Neural cell (in vitro differentiated cells): Measurements from ENCODE around the gene HNRNPUL1. TPM values are rescaled to one million over a fixed set of nuclear protein-coding genes. Genes with fewer than 3 reads are reported as not detected.

Source experiments
- H2AFZ ChIP-seq: fragments of 200-600, 300-800 bp; sonication (generic), shearing (Covaris generic); 2 replicates; pipeline ENCODE4 v1.6.0; 2014; ENCODE audit warnings: low read depth, mild to moderate bottlenecking, antibody characterized with exemption, low read length, moderate library complexity
- H3F3A ChIP-seq: fragments of 200-600 bp; shearing (Covaris generic); 2 replicates; pipeline ENCODE4 v1.6.1; 2016; ENCODE audit warnings: mild to moderate bottlenecking, moderate library complexity, mixed read lengths, antibody characterized with exemption, low read length; ENCODE audit not compliant: insufficient read depth, poor library complexity, severe bottlenecking
- H3K27ac ChIP-seq: fragments of 200-600, 300-800 bp; sonication (generic), shearing (Covaris generic); 2 replicates; pipeline ENCODE4 v1.5.1; 2014; ENCODE audit warnings: mild to moderate bottlenecking, low read length, moderate library complexity
- H3K27me3 ChIP-seq: fragments of 300-800, 200-600 bp; sonication (generic), shearing (Covaris generic); 2 replicates; pipeline ENCODE4 v1.6.0; 2014; ENCODE audit warnings: mild to moderate bottlenecking, low read depth, low read length, moderate library complexity; ENCODE audit not compliant: insufficient read depth
- H3K36me3 ChIP-seq: fragments of 300-800, 200-600 bp; sonication (generic), shearing (Covaris generic); 2 replicates; pipeline ENCODE4 v1.5.1; 2014; ENCODE audit warnings: mild to moderate bottlenecking, antibody characterized with exemption, low read length, moderate library complexity; ENCODE audit not compliant: insufficient read depth
- H3K4me2 ChIP-seq: fragments of 300-800, 200-600 bp; sonication (generic), shearing (Covaris generic); 2 replicates; pipeline ENCODE4 v1.6.0; 2014; ENCODE audit warnings: mild to moderate bottlenecking, low read length
- H3K4me3 ChIP-seq: fragments of 300-800, 200-600 bp; sonication (generic), shearing (Covaris generic); 2 replicates; pipeline ENCODE4 v1.5.1; 2014; ENCODE audit warnings: mild to moderate bottlenecking, low read length, moderate library complexity
- H3K79me2 ChIP-seq: fragments of 200-600 bp; shearing (Covaris generic); replicated peaks from 2 replicates; pipeline ENCODE4 v1.6.0; 2014; ENCODE audit warnings: mild to moderate bottlenecking, low read length, moderate library complexity; ENCODE audit not compliant: insufficient read depth
- H3K9ac ChIP-seq: fragments of 300-800, 200-600 bp; sonication (generic), shearing (Covaris generic); 2 replicates; pipeline ENCODE4 v1.6.1; 2016; ENCODE audit warnings: mild to moderate bottlenecking, low read length, mixed read lengths
- H3K9me2 ChIP-seq: fragments of 200-600 bp; shearing (Covaris generic); 2 replicates; pipeline ENCODE4 v1.6.1; 2016; ENCODE audit warnings: mild to moderate bottlenecking, low read length, mixed read lengths; ENCODE audit not compliant: insufficient read depth
- H3K9me3 ChIP-seq: fragments of 200-600, 300-800 bp; sonication (generic), shearing (Covaris generic); 2 replicates; pipeline ENCODE4 v1.6.1; 2016; ENCODE audit warnings: mild to moderate bottlenecking, mixed run types, low read length, moderate library complexity, mixed read lengths
- H4K20me1 ChIP-seq: fragments of 200-600 bp; shearing (Covaris generic); 2 replicates; pipeline ENCODE4 v1.6.1; 2016; ENCODE audit warnings: mild to moderate bottlenecking, mixed run types; ENCODE audit not compliant: insufficient read depth
- EP300 ChIP-seq: fragments of 450-650 bp; conservative IDR thresholded peaks from 2 replicates; pipeline ENCODE4 v1.6.1; 2014; ENCODE audit warnings: antibody characterized with exemption, mild to moderate bottlenecking, moderate library complexity; ENCODE audit not compliant: poor library complexity, severe bottlenecking
- EZH2 ChIP-seq: fragments of 200-600, 300-800 bp; shearing (Covaris generic), sonication (generic); IDR thresholded peaks from 2 replicates; pipeline ENCODE4 v1.6.1; 2014; ENCODE audit warnings: antibody characterized with exemption, low read length, borderline replicate concordance, mild to moderate bottlenecking; ENCODE audit not compliant: insufficient read depth, poor library complexity, severe bottlenecking
- MXI1 ChIP-seq: fragments of 450-650 bp; conservative IDR thresholded peaks from 2 replicates; pipeline ENCODE4 v1.6.1; 2014; ENCODE audit warnings: antibody characterized with exemption, mild to moderate bottlenecking; ENCODE audit not compliant: poor library complexity, severe bottlenecking
- POLR2AphosphoS5 ChIP-seq: IDR thresholded peaks from 2 replicates; pipeline ENCODE4 v1.6.1; 2012
- RAD21 ChIP-seq: fragments of 450-650 bp; conservative IDR thresholded peaks from 2 replicates; pipeline ENCODE4 v1.6.1; 2014; ENCODE audit warnings: antibody characterized with exemption, mild to moderate bottlenecking, moderate library complexity
- SMC3 ChIP-seq: fragments of 450-650 bp; conservative IDR thresholded peaks from 2 replicates; pipeline ENCODE4 v1.6.1; 2014; ENCODE audit warnings: antibody characterized with exemption, mild to moderate bottlenecking, moderate library complexity; ENCODE audit not compliant: poor library complexity
- TAF1 ChIP-seq: IDR thresholded peaks from 2 replicates; pipeline ENCODE4 v1.6.1; 2012; ENCODE audit warnings: low read depth
- polyA plus RNA-seq: library from polyadenylated mRNA; depleted of rRNA; stranded (reverse); fragments of >200 nt; gene quantifications from 2 replicates; pipeline ENCODE4 v1.2.3, GENCODE V29; 2014
- TF ChIP-seq, protein P1 (sequence below): fragments of 450-650 bp; IDR thresholded peaks from 2 replicates; pipeline ENCODE4 v1.5.1; 2014; ENCODE audit warnings: antibody characterized with exemption, mild to moderate bottlenecking, moderate library complexity; ENCODE audit not compliant: poor library complexity, severe bottlenecking
- TF ChIP-seq, protein P2 (sequence below): IDR thresholded peaks from 2 replicates; pipeline ENCODE4 v1.6.1; 2012; ENCODE audit warnings: borderline replicate concordance

The HNRNPUL1 gene
- polyA plus RNA-seq, 1 donor from 2014 or later, result 34.6 TPM

DNA sequence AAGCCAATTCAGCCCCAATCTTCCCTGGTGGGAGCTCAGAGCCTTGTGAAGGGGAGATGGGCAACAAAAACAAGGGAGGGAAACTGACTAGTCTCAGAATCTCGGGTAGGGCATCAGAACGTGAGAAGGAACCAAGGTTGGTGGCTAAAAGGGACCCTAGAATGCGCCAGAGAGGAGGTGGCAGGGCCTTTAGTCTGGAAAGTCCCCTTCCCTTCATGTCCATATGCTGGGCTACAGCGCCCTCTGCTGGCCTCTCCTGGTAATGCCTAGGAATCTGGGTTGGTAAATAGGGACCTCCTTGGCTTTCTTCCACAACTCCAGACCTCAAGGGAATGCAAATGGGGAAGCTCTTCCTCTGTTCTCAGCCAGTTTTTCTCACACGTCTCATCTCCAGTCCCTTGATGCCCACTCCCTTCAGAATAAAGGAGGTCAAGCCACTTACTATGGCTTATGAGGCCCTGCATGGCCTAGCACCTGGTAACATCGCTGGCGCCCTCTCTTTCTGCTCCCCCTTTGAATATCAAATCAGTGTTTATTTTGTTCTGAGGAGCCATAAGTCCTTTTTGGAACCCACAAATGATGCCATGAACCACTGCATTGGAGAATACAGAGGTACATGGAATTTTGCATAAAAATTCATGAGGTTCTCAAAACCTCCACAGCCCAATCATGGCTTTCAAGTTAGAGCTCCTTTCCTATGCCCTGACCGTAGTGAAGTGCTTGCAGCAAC, 44.4 kb downstream of the HNRNPUL1 start:
- H3K36me3 ChIP-seq, result no peaks in the 10 kb centered on the region
- H3K4me2 ChIP-seq, result no peak overlapping the region
- H3K27me3 ChIP-seq, result no peaks in the 10 kb centered on the region
- H3K79me2 ChIP-seq, result peaks cover 10% of the 10 kb centered on the region
- H3K9ac ChIP-seq, result peak overlapping the region; percentile 90
- H2AFZ ChIP-seq, result no peak overlapping the region
- H3F3A ChIP-seq, result no peaks in the 10 kb centered on the region
- no peaks in the 10 kb centered on the region for H3K9me2 ChIP-seq
- peak overlapping the region; percentile 94 for H3K27ac ChIP-seq
- no peaks in the 10 kb centered on the region for H4K20me1 ChIP-seq
- H3K9me3 ChIP-seq, result no peaks in the 10 kb centered on the region
- H3K4me3 ChIP-seq, result peak overlapping the region; percentile 79
- TF ChIP-seq EP300 (no peak), MXI1 (peak; percentile 15), EZH2 (no peak), SMC3 (peak; percentile 73), TAF1 (no peak), RAD21 (peak; percentile 75), POLR2AphosphoS5 (no peak)
- TF ChIP-seq, protein P1, sequence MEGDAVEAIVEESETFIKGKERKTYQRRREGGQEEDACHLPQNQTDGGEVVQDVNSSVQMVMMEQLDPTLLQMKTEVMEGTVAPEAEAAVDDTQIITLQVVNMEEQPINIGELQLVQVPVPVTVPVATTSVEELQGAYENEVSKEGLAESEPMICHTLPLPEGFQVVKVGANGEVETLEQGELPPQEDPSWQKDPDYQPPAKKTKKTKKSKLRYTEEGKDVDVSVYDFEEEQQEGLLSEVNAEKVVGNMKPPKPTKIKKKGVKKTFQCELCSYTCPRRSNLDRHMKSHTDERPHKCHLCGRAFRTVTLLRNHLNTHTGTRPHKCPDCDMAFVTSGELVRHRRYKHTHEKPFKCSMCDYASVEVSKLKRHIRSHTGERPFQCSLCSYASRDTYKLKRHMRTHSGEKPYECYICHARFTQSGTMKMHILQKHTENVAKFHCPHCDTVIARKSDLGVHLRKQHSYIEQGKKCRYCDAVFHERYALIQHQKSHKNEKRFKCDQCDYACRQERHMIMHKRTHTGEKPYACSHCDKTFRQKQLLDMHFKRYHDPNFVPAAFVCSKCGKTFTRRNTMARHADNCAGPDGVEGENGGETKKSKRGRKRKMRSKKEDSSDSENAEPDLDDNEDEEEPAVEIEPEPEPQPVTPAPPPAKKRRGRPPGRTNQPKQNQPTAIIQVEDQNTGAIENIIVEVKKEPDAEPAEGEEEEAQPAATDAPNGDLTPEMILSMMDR, result peak; percentile 90
- TF ChIP-seq, protein P2, sequence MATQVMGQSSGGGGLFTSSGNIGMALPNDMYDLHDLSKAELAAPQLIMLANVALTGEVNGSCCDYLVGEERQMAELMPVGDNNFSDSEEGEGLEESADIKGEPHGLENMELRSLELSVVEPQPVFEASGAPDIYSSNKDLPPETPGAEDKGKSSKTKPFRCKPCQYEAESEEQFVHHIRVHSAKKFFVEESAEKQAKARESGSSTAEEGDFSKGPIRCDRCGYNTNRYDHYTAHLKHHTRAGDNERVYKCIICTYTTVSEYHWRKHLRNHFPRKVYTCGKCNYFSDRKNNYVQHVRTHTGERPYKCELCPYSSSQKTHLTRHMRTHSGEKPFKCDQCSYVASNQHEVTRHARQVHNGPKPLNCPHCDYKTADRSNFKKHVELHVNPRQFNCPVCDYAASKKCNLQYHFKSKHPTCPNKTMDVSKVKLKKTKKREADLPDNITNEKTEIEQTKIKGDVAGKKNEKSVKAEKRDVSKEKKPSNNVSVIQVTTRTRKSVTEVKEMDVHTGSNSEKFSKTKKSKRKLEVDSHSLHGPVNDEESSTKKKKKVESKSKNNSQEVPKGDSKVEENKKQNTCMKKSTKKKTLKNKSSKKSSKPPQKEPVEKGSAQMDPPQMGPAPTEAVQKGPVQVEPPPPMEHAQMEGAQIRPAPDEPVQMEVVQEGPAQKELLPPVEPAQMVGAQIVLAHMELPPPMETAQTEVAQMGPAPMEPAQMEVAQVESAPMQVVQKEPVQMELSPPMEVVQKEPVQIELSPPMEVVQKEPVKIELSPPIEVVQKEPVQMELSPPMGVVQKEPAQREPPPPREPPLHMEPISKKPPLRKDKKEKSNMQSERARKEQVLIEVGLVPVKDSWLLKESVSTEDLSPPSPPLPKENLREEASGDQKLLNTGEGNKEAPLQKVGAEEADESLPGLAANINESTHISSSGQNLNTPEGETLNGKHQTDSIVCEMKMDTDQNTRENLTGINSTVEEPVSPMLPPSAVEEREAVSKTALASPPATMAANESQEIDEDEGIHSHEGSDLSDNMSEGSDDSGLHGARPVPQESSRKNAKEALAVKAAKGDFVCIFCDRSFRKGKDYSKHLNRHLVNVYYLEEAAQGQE, result no peak

DNA sequence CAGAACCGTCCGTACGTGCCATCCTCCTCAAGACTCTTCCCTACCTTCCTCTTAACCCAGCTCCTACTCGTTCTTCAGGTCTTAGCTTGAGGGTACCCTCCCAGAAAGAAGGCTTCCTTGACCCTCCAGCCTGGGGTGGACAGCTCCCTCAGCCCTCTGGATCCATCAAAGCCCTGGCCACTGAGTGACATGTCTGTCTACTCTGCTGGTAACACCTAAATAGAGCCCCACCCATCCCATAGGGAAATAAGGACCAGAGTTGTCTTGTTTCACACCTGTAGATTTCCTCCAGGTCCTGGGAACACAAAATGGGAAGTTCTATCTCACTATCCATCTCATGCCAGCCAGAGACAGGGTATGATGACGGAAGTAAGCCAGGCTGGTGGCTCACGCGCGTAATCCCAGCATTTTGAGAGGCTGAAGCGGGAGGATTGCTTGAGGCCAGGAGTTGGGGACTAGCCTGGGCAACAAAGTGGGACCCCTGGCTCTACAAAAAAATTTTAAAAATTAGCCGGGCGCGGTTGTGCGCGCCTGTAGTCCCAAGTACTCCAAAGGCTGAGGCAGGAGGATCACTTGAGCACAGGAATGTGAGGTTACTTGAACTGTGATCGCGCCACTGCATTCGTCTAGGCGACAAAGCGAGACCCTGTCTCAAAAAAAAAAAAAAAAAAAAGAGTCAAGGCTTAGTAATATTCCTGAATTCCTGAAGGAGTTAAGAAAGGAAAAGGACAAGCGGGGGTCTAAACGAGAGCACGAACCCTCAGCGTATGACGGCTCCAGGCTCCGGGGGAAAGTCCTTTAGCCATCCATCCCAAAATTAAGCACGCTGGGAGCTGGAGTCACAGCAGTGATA, 45.2 kb downstream of the HNRNPUL1 start:
- Histone ChIP-seq H3K9ac (peak overlapping the region; percentile 90), H3K4me2 (peak overlapping the region; percentile 74), H3K27ac (peak overlapping the region; percentile 94), H2AFZ (peak overlapping the region; percentile 87), H4K20me1 (no peaks in the 10 kb centered on the region), H3K9me2 (no peaks in the 10 kb centered on the region), H3K79me2 (peaks cover 10% of the 10 kb centered on the region), H3K4me3 (peak overlapping the region; percentile 79), H3K27me3 (no peaks in the 10 kb centered on the region), H3F3A (no peaks in the 10 kb centered on the region), H3K9me3 (no peaks in the 10 kb centered on the region), H3K36me3 (no peaks in the 10 kb centered on the region)
- TF ChIP-seq, protein P1, result no peak
- TF ChIP-seq POLR2AphosphoS5 (no peak), TAF1 (no peak), EP300 (no peak), EZH2 (no peak), RAD21 (no peak), MXI1 (no peak), SMC3 (no peak)
- TF ChIP-seq, protein P2, result no peak
